IMR-90 (cell line): ENCODE data around the gene PDCD6IP.

Experiments
- BHLHE40 ChIP-seq: fragments of 150-350 bp; IDR thresholded peaks from 2 replicates; pipeline ENCODE4 v1.6.1; 2016; ENCODE audit warnings: mild to moderate bottlenecking, low read depth, low read length
- CEBPB ChIP-seq: IDR thresholded peaks from 2 replicates; pipeline ENCODE4 v1.6.1; 2012; ENCODE audit warnings: low read depth, low read length, improper control_type of control experiment
- CHD1 ChIP-seq: IDR thresholded peaks from 2 replicates; pipeline ENCODE4 v1.6.1; 2012; ENCODE audit warnings: low read depth, low read length, improper control_type of control experiment
- FOS ChIP-seq: fragments of 150-350 bp; IDR thresholded peaks from 2 replicates; pipeline ENCODE4 v1.6.1; 2016; ENCODE audit warnings: low read depth, low read length
- MAFK ChIP-seq: IDR thresholded peaks from 2 replicates; pipeline ENCODE4 v1.6.1; 2012; ENCODE audit warnings: low read depth, low read length, improper control_type of control experiment
- MAZ ChIP-seq: IDR thresholded peaks from 2 replicates; pipeline ENCODE4 v1.6.1; 2012; ENCODE audit warnings: low read depth, mild to moderate bottlenecking, low read length, improper control_type of control experiment, moderate library complexity, borderline replicate concordance
- MXI1 ChIP-seq: IDR thresholded peaks from 2 replicates; pipeline ENCODE4 v1.6.1; 2012; ENCODE audit warnings: low read depth, mild to moderate bottlenecking, low read length, moderate library complexity, borderline replicate concordance
- NFE2L2 ChIP-seq: fragments of 150-350 bp; IDR thresholded peaks from 2 replicates; pipeline ENCODE4 v1.6.1; 2016; ENCODE audit warnings: low read depth, mild to moderate bottlenecking, low read length
- POLR2A ChIP-seq: IDR thresholded peaks from 2 replicates; pipeline ENCODE4 v1.6.1; 2012; ENCODE audit warnings: mild to moderate bottlenecking, low read depth, low read length
- RAD21 ChIP-seq: IDR thresholded peaks from 2 replicates; pipeline ENCODE4 v1.6.1; 2012; ENCODE audit warnings: low read length, improper control_type of control experiment
- RFX5 ChIP-seq: IDR thresholded peaks from 2 replicates; pipeline ENCODE4 v1.8.0; 2012; ENCODE audit warnings: low read depth, mild to moderate bottlenecking, low read length, moderate library complexity
- SMC3 ChIP-seq: fragments of 150-350 bp; IDR thresholded peaks from 2 replicates; pipeline ENCODE4 v1.6.1; 2016; ENCODE audit warnings: low read depth, mild to moderate bottlenecking, antibody characterized with exemption, low read length, moderate library complexity
- TF ChIP-seq, protein P1 (sequence below): conservative IDR thresholded peaks from 2 replicates; pipeline ENCODE4 v1.5.1; 2012; ENCODE audit warnings: mild to moderate bottlenecking, low read depth, low read length, improper control_type of control experiment
- TF ChIP-seq, protein P2 (sequence below): fragments of 150-350 bp; IDR thresholded peaks from 2 replicates; pipeline ENCODE4 v1.6.1; 2017; ENCODE audit warnings: mild to moderate bottlenecking, antibody characterized with exemption, low read length, low read depth

DNA sequence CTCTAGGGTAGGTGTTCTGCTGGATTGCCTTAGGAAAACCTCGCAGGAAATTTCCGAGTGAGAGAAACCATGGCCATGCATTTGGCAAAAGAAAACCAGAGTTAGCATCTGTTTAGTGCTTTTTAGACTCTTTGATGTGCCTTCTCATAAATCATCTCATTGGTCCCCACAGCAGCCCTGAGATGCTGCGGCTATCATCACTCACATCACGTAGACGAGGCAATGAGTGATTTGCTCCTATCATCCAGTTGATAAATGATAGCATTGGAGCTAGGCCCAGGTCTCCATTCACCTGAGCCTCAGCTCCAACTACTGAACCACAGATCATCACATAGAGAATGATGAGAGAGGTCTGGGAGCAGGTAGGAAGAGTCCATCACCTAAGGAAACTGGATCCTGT lies 111.1 kb downstream of the PDCD6IP start:
- TF ChIP-seq, protein P1, sequence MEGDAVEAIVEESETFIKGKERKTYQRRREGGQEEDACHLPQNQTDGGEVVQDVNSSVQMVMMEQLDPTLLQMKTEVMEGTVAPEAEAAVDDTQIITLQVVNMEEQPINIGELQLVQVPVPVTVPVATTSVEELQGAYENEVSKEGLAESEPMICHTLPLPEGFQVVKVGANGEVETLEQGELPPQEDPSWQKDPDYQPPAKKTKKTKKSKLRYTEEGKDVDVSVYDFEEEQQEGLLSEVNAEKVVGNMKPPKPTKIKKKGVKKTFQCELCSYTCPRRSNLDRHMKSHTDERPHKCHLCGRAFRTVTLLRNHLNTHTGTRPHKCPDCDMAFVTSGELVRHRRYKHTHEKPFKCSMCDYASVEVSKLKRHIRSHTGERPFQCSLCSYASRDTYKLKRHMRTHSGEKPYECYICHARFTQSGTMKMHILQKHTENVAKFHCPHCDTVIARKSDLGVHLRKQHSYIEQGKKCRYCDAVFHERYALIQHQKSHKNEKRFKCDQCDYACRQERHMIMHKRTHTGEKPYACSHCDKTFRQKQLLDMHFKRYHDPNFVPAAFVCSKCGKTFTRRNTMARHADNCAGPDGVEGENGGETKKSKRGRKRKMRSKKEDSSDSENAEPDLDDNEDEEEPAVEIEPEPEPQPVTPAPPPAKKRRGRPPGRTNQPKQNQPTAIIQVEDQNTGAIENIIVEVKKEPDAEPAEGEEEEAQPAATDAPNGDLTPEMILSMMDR: no peak
- no peak for TF ChIP-seq CEBPB
- no peak for TF ChIP-seq BHLHE40
- TF ChIP-seq RFX5: no peak
- TF ChIP-seq MAFK: no peak
- no peak for TF ChIP-seq RAD21
- no peak for TF ChIP-seq FOS
- TF ChIP-seq, protein P2, sequence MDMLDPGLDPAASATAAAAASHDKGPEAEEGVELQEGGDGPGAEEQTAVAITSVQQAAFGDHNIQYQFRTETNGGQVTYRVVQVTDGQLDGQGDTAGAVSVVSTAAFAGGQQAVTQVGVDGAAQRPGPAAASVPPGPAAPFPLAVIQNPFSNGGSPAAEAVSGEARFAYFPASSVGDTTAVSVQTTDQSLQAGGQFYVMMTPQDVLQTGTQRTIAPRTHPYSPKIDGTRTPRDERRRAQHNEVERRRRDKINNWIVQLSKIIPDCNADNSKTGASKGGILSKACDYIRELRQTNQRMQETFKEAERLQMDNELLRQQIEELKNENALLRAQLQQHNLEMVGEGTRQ: no peak
- TF ChIP-seq SMC3: no peak
- TF ChIP-seq MAZ: no peak
- no peak for TF ChIP-seq POLR2A
- no peak for TF ChIP-seq CHD1
- TF ChIP-seq NFE2L2: no peak
- TF ChIP-seq MXI1: no peak
